K562 (cell line): Measurements from ENCODE around the gene PLEKHA6. TPM values are rescaled to one million over a fixed set of nuclear protein-coding genes. Genes with fewer than 3 reads are reported as not detected.
A peak's percentile ranks its signal among the peaks of the same experiment; 100 is the strongest.

ENCODE experiments used
- ATAC-seq: fragments of 200-7000 bp; cut with Tn5 transposase; 3 replicates; pipeline ENCODE4 v1.9.1; 2020; ENCODE audit warnings: moderate library complexity
- BruUV-seq: library from RNA; stranded (reverse); fragments of 400-500 nt; replicated peaks from 2 replicates; lab custom pipeline; 2021; lab: Mats Ljungman, UMichigan
- CTCF ChIA-PET: fragments of 300-600 bp; formaldehyde crosslinking; extraction: SDS; loops from one replicate; lab custom pipeline; 2021; ENCODE audit warnings: low intra/inter-chr PET ratio; lab: Yijun Ruan, JAX
- POLR2A ChIA-PET: fragments of 300-600, 350-650 bp; sonication (Branson Sonifier 250); formaldehyde crosslinking; extraction: SDS; loops from one replicate; lab custom pipeline; 2021; ENCODE audit warnings: antibody characterized with exemption, inconsistent platforms; lab: Yijun Ruan, JAX
- DNase-seq, 4 experiments: peaks; one replicate each; pipeline versions ENCODE4 v3.0.0 to v3.0.0-alpha.2; 2011 to 2018; ENCODE audit warnings: low spot score in 3 of 4, mixed read lengths in 3 of 4; ENCODE audit errors: extremely low read depth in 1 of 4
- FAIRE-seq: peaks from 2 replicates; lab custom pipeline; 2011; peaks lifted over from hg19 to GRCh38; lab: Jason Lieb, UNC
- H2AFZ ChIP-seq: 2 replicates; pipeline ENCODE4 v1.6.0; 2011; ENCODE audit warnings: low read depth, low read length, control low read depth, inconsistent platforms
- H3K27ac ChIP-seq: fragments of 200-600 bp; 3 replicates; pipeline ENCODE4 v1.8.0; 2011; ENCODE audit warnings: low read depth, mild to moderate bottlenecking, control low read depth, inconsistent platforms, low read length, moderate library complexity, mixed read lengths; ENCODE audit errors: extremely low read depth
- H3K27me3 ChIP-seq, 2 experiments: fragments of 300-600 bp in 1 of 2; 2 replicates in 1 of 2; 3 replicates in 1 of 2; pipeline versions ENCODE4 v1.6.0 to v1.8.0; 2011; ENCODE audit warnings: inconsistent platforms in 2 of 2, low read length in 2 of 2, mild to moderate bottlenecking in 1 of 2, mixed read lengths in 1 of 2, moderate library complexity in 1 of 2; ENCODE audit not compliant: control insufficient read depth in 2 of 2, insufficient read depth in 2 of 2
- H3K36me3 ChIP-seq: fragments of 300-600 bp; 3 replicates; pipeline ENCODE4 v1.8.0; 2011; ENCODE audit warnings: mild to moderate bottlenecking, low read length, inconsistent platforms; ENCODE audit not compliant: control insufficient read depth, insufficient read depth
- H3K4me1 ChIP-seq, 2 experiments: fragments of 200-600 bp in 1 of 2; replicated peaks in 1 of 2; 2 replicates in 1 of 2; 3 replicates in 1 of 2; pipeline versions ENCODE4 v1.5.1 to v1.8.0; 2011; ENCODE audit warnings: inconsistent platforms in 2 of 2, low read length in 2 of 2, mild to moderate bottlenecking in 1 of 2, mixed read lengths in 1 of 2, moderate library complexity in 1 of 2; ENCODE audit not compliant: control insufficient read depth in 2 of 2, insufficient read depth in 2 of 2
- H3K4me2 ChIP-seq: 2 replicates; pipeline ENCODE4 v1.6.1; 2011; ENCODE audit warnings: low read length, control low read depth, inconsistent platforms, mixed read lengths; ENCODE audit not compliant: insufficient read depth
- H3K4me3 ChIP-seq: fragments of 200-600 bp; sonication (generic), shearing (Covaris generic); 2 replicates; pipeline ENCODE4 v1.5.1; 2016; ENCODE audit warnings: control low read depth, inconsistent platforms
- H3K79me2 ChIP-seq: fragments of 200-600 bp; 3 replicates; pipeline ENCODE4 v1.8.0; 2011; ENCODE audit warnings: low read length, inconsistent platforms; ENCODE audit not compliant: control insufficient read depth, insufficient read depth
- H3K9ac ChIP-seq, 2 experiments: 2 replicates each; pipeline versions ENCODE4 v1.6.0 to v1.6.1; 2011; ENCODE audit warnings: low read depth in 2 of 2, low read length in 2 of 2, control low read depth in 1 of 2, inconsistent platforms in 1 of 2, mild to moderate bottlenecking in 1 of 2, mixed read lengths in 1 of 2; ENCODE audit not compliant: insufficient read depth in 1 of 2
- H3K9me1 ChIP-seq: one replicate; pipeline ENCODE4 v1.6.0; 2011; ENCODE audit warnings: inconsistent platforms, mild to moderate bottlenecking, low read length, moderate library complexity; ENCODE audit not compliant: control insufficient read depth, insufficient read depth
- H3K9me3 ChIP-seq: replicated peaks from 2 replicates; pipeline ENCODE4 v1.5.1; 2011; ENCODE audit warnings: low read depth, low read length, inconsistent platforms; ENCODE audit not compliant: control insufficient read depth, insufficient read depth
- H4K20me1 ChIP-seq: replicated peaks from 2 replicates; pipeline ENCODE4 v1.6.1; 2011; ENCODE audit warnings: low read length, inconsistent platforms, mixed read lengths; ENCODE audit not compliant: control insufficient read depth, insufficient read depth
- ARID4B ChIP-seq: sonication (generic); formaldehyde crosslinking; IDR thresholded peaks from 2 replicates; pipeline ENCODE4 v1.8.0; 2022; ENCODE audit warnings: mild to moderate bottlenecking, missing genetic modification reagents
- HIVEP1 ChIP-seq: fragments of 250-450 bp; sonication (Bioruptor Pico); IDR thresholded peaks from 2 replicates; pipeline ENCODE4 v1.4.0; 2020; ENCODE audit warnings: mild to moderate bottlenecking
- THAP7 ChIP-seq: fragments of 250-450 bp; sonication (Bioruptor Pico); IDR thresholded peaks from 2 replicates; pipeline ENCODE4 v1.5.0; 2021
- ZNF449 ChIP-seq: fragments of 250-450 bp; sonication (Bioruptor Pico); IDR thresholded peaks from 2 replicates; pipeline ENCODE4 v1.8.0; 2022; ENCODE audit warnings: moderate library complexity, mild to moderate bottlenecking, inconsistent platforms
- ZNF511 ChIP-seq: sonication (generic); formaldehyde crosslinking; IDR thresholded peaks from 2 replicates; pipeline ENCODE4 v1.8.0; 2022; ENCODE audit warnings: mild to moderate bottlenecking, missing genetic modification reagents
- ZNF644 ChIP-seq: fragments of 200-800 bp; sonication (Bioruptor generic); IDR thresholded peaks from 2 replicates; pipeline ENCODE4 v1.6.1; 2016; ENCODE audit warnings: low read depth, missing genetic modification characterization, missing compliant biosample characterization
- ZNF780A ChIP-seq: fragments of 250-450 bp; sonication (Bioruptor Pico); IDR thresholded peaks from 2 replicates; pipeline ENCODE4 v1.5.0; 2021; ENCODE audit warnings: mild to moderate bottlenecking
- ZNF830 ChIP-seq: fragments of 250-450 bp; sonication (Bioruptor Pico); IDR thresholded peaks from 2 replicates; pipeline ENCODE4 v1.5.0; 2021; ENCODE audit warnings: mild to moderate bottlenecking
- WGBS: fragments of 100-300 bp; shearing (Covaris generic); methylation state at CpG from one replicate; pipeline ENCODE4 v1.1.6; 2016; ENCODE audit warnings: low coverage, mixed read lengths; ENCODE audit not compliant: insufficient coverage; ENCODE audit errors: missing lambda C conversion rate; 5-methylcytosine and 5-hydroxymethylcytosine counted together
- in situ Hi-C: fragments of 300-500 bp; cut with MboI; formaldehyde crosslinking; loops from 4 replicates; pipeline ENCODE4 v1.15.0; 2018; ENCODE audit warnings: inconsistent platforms, mixed read lengths
- intact Hi-C: fragments of 100-400 bp; cut with micrococcal nuclease; formaldehyde crosslinking; loops from 2 replicates; pipeline ENCODE4 v1.14.2; 2022
- polyA plus RNA-seq, 8 experiments: library from polyadenylated mRNA; depleted of rRNA in 4 of 8; stranded (reverse) in 5 of 8; unstranded in 3 of 8; fragments of >200 nt; fragmentation: Nextera tagmentation in 2 of 8; fragmentation: Illumina TruSeq in 1 of 8; extraction: Ambion mirVana in 2 of 8; extraction: Trizol in 1 of 8; gene quantifications; 2 replicates each; pipeline versions ENCODE4 v1.2.1 to v1.2.3, GENCODE V29; 2011 to 2014; ENCODE audit warnings: inconsistent platforms in 1 of 8, missing spikeins in 1 of 8
- total RNA-seq, 7 experiments: library from RNA; depleted of rRNA in 6 of 7; stranded (reverse); fragments of >200 nt in 6 of 7; fragmentation: Illumina TruSeq in 2 of 7; extraction: Trizol in 2 of 7; gene quantifications; 2 replicates each; pipeline versions ENCODE4 v1.2.1 to v1.2.3, GENCODE V29; 2011 to 2021; ENCODE audit warnings: low replicate concordance in 1 of 7

The PLEKHA6 gene
- total and polyA plus RNA-seq, 9 of the 15 experiments (the other 6 are each of a cell fraction or from before 2014, with no cell fraction given): under 0.01 to 0.33 (median 0.01) TPM; not detected in 4

GRCh38 chr1:204207136-204207616 lies 152.6 kb downstream of the PLEKHA6 start:
- ChIA-PET CTCF (interaction anchor here (0.6 to 1.0 kb wide), 3 partner anchors 45 to 346 kb away, joined by 3 to 5 read pairs (median 3); partner anchors contain the start of gene SNRPE), POLR2A (interaction anchor here (0.8 to 1.3 kb wide), 3 partner anchors 9 to 75 kb away, joined by 3 to 6 read pairs (median 4); no protein-coding TSS in a partner anchor)
- ATAC-seq: peak; percentile 100
- intact Hi-C loops (loop anchor here (1.0 to 5.0 kb wide), 3 partner anchors 45 to 346 kb away; partner anchors contain the start of genes PIK3C2B and SNRPE), in situ Hi-C loops (no loop called here)
- H4K20me1 ChIP-seq: no peaks in the 10 kb centered on the region
- 2% methylated on average over 13 of the region's 13 CpGs for WGBS
- H3K4me2 ChIP-seq: no peak overlapping the region
- no peaks in the 10 kb centered on the region for H3K79me2 ChIP-seq
- FAIRE-seq: peak; percentile 76
- no TSS peak for BruUV-seq
- no peaks in the 10 kb centered on the region for H3K9me1 ChIP-seq
- H3K27me3 ChIP-seq: peaks cover 7 to 35% of the 10 kb centered on the region in 2 experiments; a peak in 4 of 5 replicates
- no peaks in the 10 kb centered on the region for H3K36me3 ChIP-seq
- no peak overlapping the region for H3K27ac ChIP-seq
- H2AFZ ChIP-seq: no peak overlapping the region
- H3K4me3 ChIP-seq: no peak overlapping the region
- H3K9me3 ChIP-seq: no peaks in the 10 kb centered on the region
- DNase-seq: peak; percentile 70 to 91 (median 87)
- H3K4me1 ChIP-seq: peaks cover 0 to 2% of the 10 kb centered on the region in 2 experiments; a peak in 1 of 5 replicates
- H3K9ac ChIP-seq: no peak overlapping the region
- TF ChIP-seq ZNF449 (CRISPR knock-in tag): no peak
- no peak for TF ChIP-seq ZNF644 (tag)
- TF ChIP-seq ZNF780A (CRISPR knock-in tag): no peak
- no peak for TF ChIP-seq HIVEP1 (CRISPR knock-in tag)
- TF ChIP-seq ZNF511 (CRISPR knock-in tag): no peak
- no peak for TF ChIP-seq ARID4B
- TF ChIP-seq ZNF830 (CRISPR knock-in tag): no peak
- TF ChIP-seq THAP7 (CRISPR knock-in tag): no peak
